ENCODE data around the gene UMOD. TPM values are rescaled to one million over a fixed set of nuclear protein-coding genes. Genes with fewer than 3 reads are reported as not detected.
"Not testable (repeated sequence)": the region's sequence is repeated elsewhere in the genome, so short reads cannot be mapped to it uniquely, and the experiment has no call there.

Gene UMOD
- total RNA-seq, 1 experiment from 2014 or later, result not detected

DNA sequence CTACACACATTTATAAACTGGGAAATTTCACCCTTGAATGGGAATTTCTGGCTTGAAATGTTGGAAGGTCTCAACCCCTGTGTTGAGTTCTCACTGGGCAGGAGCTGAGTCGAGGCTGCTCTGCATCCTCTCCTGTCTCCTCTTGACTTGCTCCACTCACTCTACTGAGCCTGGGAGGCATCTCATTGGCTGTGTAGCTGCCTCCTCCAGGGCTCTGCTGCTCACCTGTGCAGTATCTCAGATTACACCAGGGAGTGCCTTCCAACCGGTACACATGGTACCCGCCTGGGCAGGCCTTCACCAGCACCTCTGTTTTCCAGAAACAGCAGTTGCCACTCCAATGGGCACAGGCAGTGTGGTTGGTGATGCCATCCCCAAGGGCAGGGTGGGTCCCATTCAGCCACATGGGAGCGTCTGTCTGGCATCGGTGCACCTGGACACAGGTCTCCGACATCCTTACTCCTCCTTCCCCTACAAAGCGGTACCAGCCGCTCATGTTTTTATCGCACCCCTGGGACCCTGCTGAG is 28.9 kb downstream of the UMOD start:
- TF ChIP-seq, protein P1, sequence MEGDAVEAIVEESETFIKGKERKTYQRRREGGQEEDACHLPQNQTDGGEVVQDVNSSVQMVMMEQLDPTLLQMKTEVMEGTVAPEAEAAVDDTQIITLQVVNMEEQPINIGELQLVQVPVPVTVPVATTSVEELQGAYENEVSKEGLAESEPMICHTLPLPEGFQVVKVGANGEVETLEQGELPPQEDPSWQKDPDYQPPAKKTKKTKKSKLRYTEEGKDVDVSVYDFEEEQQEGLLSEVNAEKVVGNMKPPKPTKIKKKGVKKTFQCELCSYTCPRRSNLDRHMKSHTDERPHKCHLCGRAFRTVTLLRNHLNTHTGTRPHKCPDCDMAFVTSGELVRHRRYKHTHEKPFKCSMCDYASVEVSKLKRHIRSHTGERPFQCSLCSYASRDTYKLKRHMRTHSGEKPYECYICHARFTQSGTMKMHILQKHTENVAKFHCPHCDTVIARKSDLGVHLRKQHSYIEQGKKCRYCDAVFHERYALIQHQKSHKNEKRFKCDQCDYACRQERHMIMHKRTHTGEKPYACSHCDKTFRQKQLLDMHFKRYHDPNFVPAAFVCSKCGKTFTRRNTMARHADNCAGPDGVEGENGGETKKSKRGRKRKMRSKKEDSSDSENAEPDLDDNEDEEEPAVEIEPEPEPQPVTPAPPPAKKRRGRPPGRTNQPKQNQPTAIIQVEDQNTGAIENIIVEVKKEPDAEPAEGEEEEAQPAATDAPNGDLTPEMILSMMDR (conservative IDR thresholded peaks at IDR 0.05; ENCODE audit: low read depth, low read length), result no peak
- no peak for TF ChIP-seq EZH2 (IDR thresholded peaks at IDR 0.05; ENCODE audit: borderline replicate concordance, low read depth, low read length, poor library complexity, severe bottlenecking)
- Histone ChIP-seq H3K4me1 (ENCODE audit: insufficient read depth, low read length, poor library complexity, severe bottlenecking) (no peaks in the 10 kb centered on the region), H3K9me3 (ENCODE audit: low read depth, low read length, poor library complexity, severe bottlenecking) (no peaks in the 10 kb centered on the region), H3K36me3 (ENCODE audit: insufficient read depth, low read length, poor library complexity, severe bottlenecking) (no peaks in the 10 kb centered on the region), H3K27me3 (replicated peaks; ENCODE audit: insufficient read depth, low read depth, low read length, poor library complexity) (no peaks in the 10 kb centered on the region), H3K4me3 (ENCODE audit: low read depth, low read length, poor library complexity, severe bottlenecking) (no peak overlapping the region), H3K27ac (ENCODE audit: low read depth, low read length, poor library complexity, severe bottlenecking) (no peak overlapping the region)
- POLR2A ChIA-PET (ENCODE audit: low non-redundant PET), result no interaction called here
- CTCF ChIA-PET, result no interaction called here
- intact Hi-C loops (cut with micrococcal nuclease; ENCODE audit: unreplicated experiment), result no loop called here
- no TSS peak for BruUV-seq (replicated peaks)
- DNase-seq (ENCODE audit: low spot score), result no peak

DNA sequence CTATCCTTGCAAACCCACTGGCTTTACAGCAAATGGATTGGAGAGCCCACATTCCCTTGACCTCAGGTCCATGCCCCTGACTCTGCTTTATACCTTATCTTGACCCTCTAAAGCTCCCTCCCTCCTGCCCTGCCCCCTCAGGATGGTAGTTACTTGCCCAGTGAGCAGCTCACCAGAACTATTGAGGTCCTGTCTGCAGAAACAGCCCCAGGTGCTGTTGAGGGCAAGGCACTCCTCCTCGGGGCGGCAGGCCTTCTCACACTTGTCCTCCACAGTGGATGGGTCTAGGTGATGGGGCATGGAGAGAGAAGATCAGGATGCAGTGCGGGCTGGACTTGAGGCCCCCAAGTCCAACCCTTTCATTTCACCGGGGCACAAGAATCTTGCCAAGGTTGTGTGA is 29.8 kb downstream of the UMOD start:
- intact Hi-C loops (cut with micrococcal nuclease; ENCODE audit: unreplicated experiment), result no loop called here
- DNase-seq (ENCODE audit: low spot score), result no peak
- no peaks in the 10 kb centered on the region for H3K4me1 ChIP-seq (ENCODE audit: insufficient read depth, low read length, poor library complexity, severe bottlenecking)
- H3K4me3 ChIP-seq (ENCODE audit: low read depth, low read length, poor library complexity, severe bottlenecking), result no peak overlapping the region
- POLR2A ChIA-PET (ENCODE audit: low non-redundant PET), result no interaction called here
- H3K27ac ChIP-seq (ENCODE audit: low read depth, low read length, poor library complexity, severe bottlenecking), result no peak overlapping the region
- H3K36me3 ChIP-seq (ENCODE audit: insufficient read depth, low read length, poor library complexity, severe bottlenecking), result no peaks in the 10 kb centered on the region
- CTCF ChIA-PET, result no interaction called here
- H3K9me3 ChIP-seq (ENCODE audit: low read depth, low read length, poor library complexity, severe bottlenecking), result no peaks in the 10 kb centered on the region
- no TSS peak for BruUV-seq (replicated peaks)
- H3K27me3 ChIP-seq (replicated peaks; ENCODE audit: insufficient read depth, low read depth, low read length, poor library complexity), result peaks cover 6% of the 10 kb centered on the region
- no peak for TF ChIP-seq EZH2 (IDR thresholded peaks at IDR 0.05; ENCODE audit: borderline replicate concordance, low read depth, low read length, poor library complexity, severe bottlenecking)
- TF ChIP-seq, protein P1 (conservative IDR thresholded peaks at IDR 0.05; ENCODE audit: low read depth, low read length), result no peak

DNA sequence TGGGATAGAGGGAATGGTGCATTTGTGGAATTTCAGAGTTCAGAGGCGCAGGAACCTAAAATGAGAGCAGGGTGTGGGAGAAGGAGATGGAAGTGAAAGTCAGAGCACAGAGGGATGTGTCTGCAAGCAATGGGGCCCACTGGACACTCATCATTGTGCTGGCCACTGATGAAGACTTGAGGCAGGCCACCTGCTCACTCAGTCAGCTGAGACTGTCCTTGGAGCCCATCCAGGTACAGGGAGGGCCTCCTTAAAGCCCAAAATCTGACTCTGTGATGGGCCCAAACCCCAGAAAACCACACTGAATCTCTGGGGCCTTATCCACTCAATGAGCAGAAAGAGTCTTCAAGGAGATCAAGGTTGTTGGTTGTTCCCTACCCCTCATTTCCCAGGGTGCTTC is 30.8 kb downstream of the UMOD start:
- Histone ChIP-seq H3K4me3 (ENCODE audit: low read depth, low read length, poor library complexity, severe bottlenecking) (no peak overlapping the region), H3K4me1 (ENCODE audit: insufficient read depth, low read length, poor library complexity, severe bottlenecking) (no peaks in the 10 kb centered on the region), H3K9me3 (ENCODE audit: low read depth, low read length, poor library complexity, severe bottlenecking) (no peaks in the 10 kb centered on the region), H3K27me3 (replicated peaks; ENCODE audit: insufficient read depth, low read depth, low read length, poor library complexity) (peaks cover 13% of the 10 kb centered on the region), H3K27ac (ENCODE audit: low read depth, low read length, poor library complexity, severe bottlenecking) (no peak overlapping the region), H3K36me3 (ENCODE audit: insufficient read depth, low read length, poor library complexity, severe bottlenecking) (no peaks in the 10 kb centered on the region)
- CTCF ChIA-PET, result no interaction called here
- BruUV-seq (replicated peaks), result no TSS peak
- POLR2A ChIA-PET (ENCODE audit: low non-redundant PET), result no interaction called here
- TF ChIP-seq EZH2 (IDR thresholded peaks at IDR 0.05; ENCODE audit: borderline replicate concordance, low read depth, low read length, poor library complexity, severe bottlenecking), result no peak
- TF ChIP-seq, protein P1 (conservative IDR thresholded peaks at IDR 0.05; ENCODE audit: low read depth, low read length), result no peak
- intact Hi-C loops (cut with micrococcal nuclease; ENCODE audit: unreplicated experiment), result no loop called here
- no peak for DNase-seq (ENCODE audit: low spot score)

DNA sequence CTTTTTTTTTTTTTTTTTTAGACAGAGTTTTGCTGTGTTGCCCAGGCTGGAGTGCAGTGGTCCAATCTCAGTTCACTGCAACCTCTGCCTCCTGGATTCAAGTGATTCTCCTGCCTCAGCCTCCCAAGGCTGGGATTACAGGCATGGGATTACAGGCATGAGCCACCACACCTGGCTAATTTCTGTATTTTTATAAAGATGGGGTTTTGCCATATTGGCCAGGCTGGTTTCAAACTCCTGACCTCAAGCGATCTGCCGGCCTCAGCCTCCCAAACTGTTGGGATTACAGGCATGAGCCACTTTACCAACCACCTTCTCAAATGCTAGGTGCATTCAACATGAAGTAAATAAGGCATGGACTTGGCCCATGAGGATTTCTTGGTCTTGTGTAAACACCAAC is 31.5 kb downstream of the UMOD start:
- H3K9me3 ChIP-seq (ENCODE audit: low read depth, low read length, poor library complexity, severe bottlenecking); BruUV-seq (replicated peaks); CTCF ChIA-PET; DNase-seq (ENCODE audit: low spot score); H3K4me1 ChIP-seq (ENCODE audit: insufficient read depth, low read length, poor library complexity, severe bottlenecking); intact Hi-C loops (cut with micrococcal nuclease; ENCODE audit: unreplicated experiment); H3K4me3 ChIP-seq (ENCODE audit: low read depth, low read length, poor library complexity, severe bottlenecking); H3K36me3 ChIP-seq (ENCODE audit: insufficient read depth, low read length, poor library complexity, severe bottlenecking); POLR2A ChIA-PET (ENCODE audit: low non-redundant PET); H3K27ac ChIP-seq (ENCODE audit: low read depth, low read length, poor library complexity, severe bottlenecking): not testable (repeated sequence)
- H3K27me3 ChIP-seq (replicated peaks; ENCODE audit: insufficient read depth, low read depth, low read length, poor library complexity), result peaks cover 16% of the 10 kb centered on the region

Data from A673 (cell line).